CD4-positive, alpha-beta T cell treated with Interleukin-17A for 1 hour (primary cell): ENCODE data around the gene ATP5IF1.

Experiments used
- DNase-seq: peaks from one replicate; pipeline ENCODE4 v3.0.0-alpha.2; 2020

The ATP5IF1 gene

GRCh38 chr1:28267633-28268032 is 31.7 kb downstream of the ATP5IF1 start:
- DNase-seq, result no peak

DNA sequence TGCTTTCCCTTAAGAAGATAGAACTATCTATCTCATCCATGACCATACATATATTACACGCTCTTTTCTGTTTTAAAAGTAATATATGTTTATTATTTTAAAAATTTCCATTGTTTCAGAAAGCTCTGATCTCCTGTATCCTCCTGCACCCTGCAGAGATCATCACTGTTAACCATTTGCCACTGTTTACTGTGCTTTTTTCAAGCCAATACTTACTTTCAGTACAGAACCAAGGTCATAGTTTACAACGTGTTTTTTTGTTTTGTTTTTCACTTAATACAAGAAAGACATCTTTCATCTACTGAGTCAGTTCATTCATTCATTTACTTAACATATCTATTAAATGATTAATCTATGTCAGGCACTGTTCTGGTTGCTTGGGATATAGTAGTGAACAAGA is 33.6 kb downstream of the ATP5IF1 start:
- DNase-seq, result no peak

DNA sequence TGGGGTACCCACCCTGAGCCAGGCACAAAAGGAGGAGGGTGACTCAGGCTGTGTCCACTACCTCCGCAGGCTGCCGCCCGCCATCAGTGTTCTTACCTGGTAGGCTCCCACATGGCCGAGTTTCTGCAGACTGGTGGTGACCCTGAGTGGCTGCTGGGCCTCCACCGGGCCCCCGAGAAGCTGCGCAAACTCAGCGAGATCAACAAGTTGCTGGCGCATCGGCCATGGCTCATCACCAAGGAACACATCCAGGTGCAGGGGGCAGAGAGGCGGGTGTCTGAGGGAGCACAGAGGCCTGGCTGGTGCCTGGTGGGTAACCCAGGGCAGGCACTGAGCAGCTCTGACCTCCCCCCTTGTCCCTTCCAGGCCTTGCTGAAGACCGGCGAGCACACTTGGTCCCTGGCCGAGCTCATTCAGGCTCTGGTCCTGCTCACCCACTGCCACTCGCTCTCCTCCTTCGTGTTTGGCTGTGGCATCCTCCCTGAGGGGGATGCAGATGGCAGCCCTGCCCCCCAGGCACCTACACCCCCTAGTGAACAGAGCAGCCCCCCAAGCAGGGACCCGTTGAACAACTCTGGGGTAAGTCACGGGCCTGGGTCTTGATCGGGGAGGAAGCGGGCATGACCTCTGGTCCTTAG is 36.4 kb downstream of the ATP5IF1 start:
- DNase-seq, result no peak

GRCh38 chr1:28273216-28273860 is 37.4 kb downstream of the ATP5IF1 start:
- DNase-seq, result no peak

- no peak for DNase-seq
Measured at GRCh38 chr1:28278763-28279162, 42.8 kb downstream of the ATP5IF1 start.

DNA sequence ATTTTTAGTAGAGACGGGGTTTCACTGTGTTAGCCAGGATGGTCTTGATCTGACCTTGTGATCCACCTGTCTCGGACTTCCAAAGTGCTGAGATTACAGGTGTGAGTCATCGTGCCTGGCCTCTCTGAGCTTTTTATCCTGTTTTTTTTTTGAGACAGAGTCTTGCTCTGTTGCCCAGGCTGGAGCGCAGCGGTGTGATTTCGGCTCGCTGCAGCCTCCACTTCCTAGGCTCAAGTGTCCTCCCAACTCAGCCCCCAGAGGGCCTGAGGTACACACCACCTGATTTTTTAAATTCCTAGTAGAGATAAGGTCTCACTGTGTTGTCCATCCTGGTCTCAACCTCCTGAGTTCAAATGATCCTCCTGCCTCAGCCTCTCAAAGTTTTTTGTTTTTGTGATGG is 43.8 kb downstream of the ATP5IF1 start:
- DNase-seq, result no peak

GRCh38 chr1:28280501-28280900 is 44.6 kb downstream of the ATP5IF1 start:
- no peak for DNase-seq

- no peak for DNase-seq
Measured at GRCh38 chr1:28280977-28281381, 45.1 kb downstream of the ATP5IF1 start.

- no peak for DNase-seq
Measured at GRCh38 chr1:28281608-28282425, 45.9 kb downstream of the ATP5IF1 start.

- no peak for DNase-seq
Measured at GRCh38 chr1:28282426-28283407, 46.8 kb downstream of the ATP5IF1 start.

- no peak for DNase-seq
Measured at GRCh38 chr1:28286111-28286510, 50.2 kb downstream of the ATP5IF1 start.
